ENCODE measurements around the gene NPLOC4. TPM values are rescaled to one million over a fixed set of nuclear protein-coding genes. Genes with fewer than 3 reads are reported as not detected.
"Not testable (repeated sequence)": the region's sequence is repeated elsewhere in the genome, so short reads cannot be mapped to it uniquely, and the experiment has no call there.

The NPLOC4 gene
- total RNA-seq, 1 experiment from 2014 or later, result 32.4 TPM

DNA sequence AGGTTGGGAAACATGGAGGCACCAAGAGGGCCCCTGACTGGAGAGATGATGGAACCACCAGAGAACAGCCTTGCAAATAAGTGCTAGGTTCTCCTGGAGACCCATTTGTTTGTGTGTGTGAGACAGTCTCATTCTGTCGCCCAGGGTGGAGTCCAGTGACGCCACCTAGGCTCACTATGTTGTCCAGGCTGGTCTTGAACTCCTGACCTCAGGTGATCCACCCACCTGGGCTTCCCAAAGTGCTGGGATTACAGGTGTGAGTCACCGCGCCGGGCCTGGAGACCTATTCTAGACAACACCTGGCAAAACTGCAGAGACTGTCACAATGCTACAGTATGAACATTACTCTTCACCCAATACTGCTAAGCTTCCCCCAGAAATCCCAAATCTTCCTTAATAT lies 1.5 kb downstream of the NPLOC4 start:
- H3K79me2 ChIP-seq (ENCODE audit: low read length), result peaks cover 53% of the 10 kb centered on the region
- peak overlapping the region; percentile 100 for H3K4me3 ChIP-seq (ENCODE audit: low read length)

DNA sequence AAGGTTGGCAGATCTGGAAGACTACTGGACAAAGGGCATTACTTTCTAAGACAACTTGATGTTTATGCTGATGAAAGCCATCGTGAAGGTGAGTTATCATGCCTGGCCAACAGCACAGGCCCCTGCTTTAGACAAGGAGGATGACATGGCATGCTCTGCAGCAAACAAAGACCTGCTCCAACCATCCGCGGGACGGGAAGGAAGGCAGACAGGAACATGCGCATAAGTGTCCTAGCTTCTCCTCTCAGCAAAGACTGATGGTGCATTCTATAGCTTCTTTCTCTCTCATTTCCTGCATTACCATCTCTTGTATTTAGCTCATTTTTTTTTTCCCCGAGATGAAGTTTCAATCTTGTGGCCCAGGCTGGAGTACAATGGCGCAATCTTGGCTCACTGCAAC lies 5.4 kb downstream of the NPLOC4 start:
- Histone ChIP-seq H3K27ac (ENCODE audit: low read length) (no peak overlapping the region), H4K20me1 (ENCODE audit: insufficient read depth, low read depth, low read length) (peaks cover 6% of the 10 kb centered on the region; the same call in 1 of the 2 replicates), H3K9me2 (replicated peaks; ENCODE audit: insufficient read depth, low read length) (no peaks in the 10 kb centered on the region), H3K9me3 (ENCODE audit: low read length) (no peaks in the 10 kb centered on the region), H3K36me3 (ENCODE audit: insufficient read depth, low read length) (peaks cover 23% of the 10 kb centered on the region), H3K27me3 (ENCODE audit: low read length) (no peaks in the 10 kb centered on the region), H3K4me1 (ENCODE audit: low read length) (peaks cover 11% of the 10 kb centered on the region), H3K4me2 (ENCODE audit: low read depth, low read length, poor library complexity, severe bottlenecking) (no peak overlapping the region), H3K9ac (ENCODE audit: low read length) (no peak overlapping the region), H2AFZ (ENCODE audit: low read length) (no peak overlapping the region), H3K79me2 (ENCODE audit: low read length) (peaks cover 50% of the 10 kb centered on the region), H3K4me3 (ENCODE audit: low read length) (no peak overlapping the region)
- no peak for DNase-seq

More for the DNA sequence above, 1.5 kb downstream of the NPLOC4 start:
- Histone ChIP-seq H2AFZ (ENCODE audit: low read length) (no peak overlapping the region), H3K27me3 (ENCODE audit: low read length) (no peaks in the 10 kb centered on the region), H3K9me3 (ENCODE audit: low read length) (no peaks in the 10 kb centered on the region), H3K9me2 (replicated peaks; ENCODE audit: insufficient read depth, low read length) (no peaks in the 10 kb centered on the region), H4K20me1 (ENCODE audit: insufficient read depth, low read depth, low read length) (peaks cover 7% of the 10 kb centered on the region; the same call in 1 of the 2 replicates), H3K36me3 (ENCODE audit: insufficient read depth, low read length) (no peaks in the 10 kb centered on the region; the same call in 1 of the 2 replicates), H3K27ac (ENCODE audit: low read length) (no peak overlapping the region), H3K9ac (ENCODE audit: low read length) (peak overlapping the region; percentile 99), H3K4me1 (ENCODE audit: low read length) (peaks cover 15% of the 10 kb centered on the region), H3K4me2 (ENCODE audit: low read depth, low read length, poor library complexity, severe bottlenecking) (peak overlapping the region; percentile 99)
- DNase-seq, result no peak

DNA sequence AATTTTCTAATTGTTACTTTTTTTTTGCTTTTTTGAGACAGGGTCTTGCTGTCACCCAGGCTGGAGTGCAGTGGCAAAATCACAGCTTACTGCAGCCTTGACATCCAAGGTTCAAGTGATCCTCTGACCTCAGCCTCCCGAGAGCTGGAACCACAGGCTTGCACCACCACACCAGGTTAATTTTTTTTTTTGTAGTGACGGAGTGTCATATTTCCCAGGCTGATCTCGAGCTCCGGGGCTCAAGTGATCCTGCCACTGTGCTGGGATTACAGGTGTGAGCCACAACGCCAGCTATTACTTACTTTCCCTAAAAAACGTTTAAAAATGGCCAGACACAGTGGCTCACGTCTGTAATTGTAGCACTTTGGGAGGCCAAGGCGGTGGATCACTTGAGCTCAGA lies 6.6 kb downstream of the NPLOC4 start:
- H3K4me2 ChIP-seq (ENCODE audit: low read depth, low read length, poor library complexity, severe bottlenecking), result no peak overlapping the region
- H3K4me1 ChIP-seq (ENCODE audit: low read length), result peaks cover 2% of the 10 kb centered on the region
- no peaks in the 10 kb centered on the region for H4K20me1 ChIP-seq (ENCODE audit: insufficient read depth, low read depth, low read length)
- peaks cover 41% of the 10 kb centered on the region for H3K79me2 ChIP-seq (ENCODE audit: low read length)
- H2AFZ ChIP-seq (ENCODE audit: low read length), result no peak overlapping the region
- no peak overlapping the region for H3K4me3 ChIP-seq (ENCODE audit: low read length)
- no peak for DNase-seq
- H3K27ac ChIP-seq (ENCODE audit: low read length), result no peak overlapping the region
- no peaks in the 10 kb centered on the region for H3K9me3 ChIP-seq (ENCODE audit: low read length)
- H3K9ac ChIP-seq (ENCODE audit: low read length), result no peak overlapping the region
- peaks cover 32% of the 10 kb centered on the region for H3K36me3 ChIP-seq (ENCODE audit: insufficient read depth, low read length)
- H3K27me3 ChIP-seq (ENCODE audit: low read length), result no peaks in the 10 kb centered on the region
- H3K9me2 ChIP-seq (replicated peaks; ENCODE audit: insufficient read depth, low read length), result no peaks in the 10 kb centered on the region

DNA sequence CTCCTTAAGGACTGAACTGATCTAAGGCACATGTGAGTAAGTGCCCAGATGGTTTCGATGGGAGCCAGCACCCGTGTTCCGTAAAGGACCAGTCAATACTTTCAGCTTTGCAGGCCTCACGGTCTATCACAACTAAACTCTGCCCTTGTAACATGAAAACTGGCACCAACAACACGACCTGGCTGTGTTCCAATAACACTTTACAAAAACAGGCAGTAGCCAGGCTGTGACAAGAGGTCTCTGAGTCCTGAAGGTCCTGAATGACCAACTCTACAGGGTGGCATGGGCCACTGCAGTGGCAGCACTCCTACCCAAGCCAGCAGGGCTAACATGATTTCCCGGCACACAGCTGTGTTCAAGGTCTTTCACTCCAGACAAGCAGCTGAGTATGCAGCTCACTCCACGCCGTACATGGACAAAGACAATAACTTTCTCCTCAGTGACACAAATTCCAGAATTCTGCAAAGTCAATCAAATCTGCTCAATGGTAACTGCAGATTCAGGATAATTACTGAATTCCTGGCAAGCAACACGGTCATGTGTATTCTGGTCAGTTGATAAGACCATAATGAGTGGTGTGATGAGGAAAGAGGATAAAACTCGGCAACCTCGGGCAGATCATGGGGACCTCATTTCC lies 15.3 kb downstream of the NPLOC4 start:
- no peak for DNase-seq

DNA sequence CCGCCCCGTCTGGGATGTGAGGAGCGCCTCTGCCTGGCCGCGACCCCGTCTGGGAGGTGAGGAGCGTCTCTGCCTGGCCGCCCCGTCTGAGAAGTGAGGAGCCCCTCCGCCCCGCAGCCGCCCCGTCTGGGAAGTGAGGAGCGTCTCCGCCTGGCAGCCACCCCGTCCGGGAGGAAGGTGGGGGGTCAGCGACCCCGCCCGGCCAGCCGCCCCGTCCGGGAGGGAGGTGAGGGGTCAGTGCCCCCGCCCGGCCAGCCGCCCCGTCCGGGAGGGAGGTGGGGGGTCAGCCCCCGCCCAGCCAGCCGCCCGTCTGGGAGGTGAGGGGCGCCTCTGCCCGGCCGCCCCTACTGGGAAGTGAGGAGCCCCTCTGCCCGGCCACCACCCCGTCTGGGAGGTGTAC lies 18.6 kb downstream of the NPLOC4 start:
- H3K4me2 ChIP-seq (ENCODE audit: low read depth, low read length, poor library complexity, severe bottlenecking); H3K9ac ChIP-seq (ENCODE audit: low read length); H4K20me1 ChIP-seq (ENCODE audit: insufficient read depth, low read depth, low read length); H3K27ac ChIP-seq (ENCODE audit: low read length); H3K4me3 ChIP-seq (ENCODE audit: low read length); DNase-seq; H2AFZ ChIP-seq (ENCODE audit: low read length); H3K4me1 ChIP-seq (ENCODE audit: low read length); H3K9me3 ChIP-seq (ENCODE audit: low read length); H3K27me3 ChIP-seq (ENCODE audit: low read length); H3K9me2 ChIP-seq (replicated peaks; ENCODE audit: insufficient read depth, low read length): not testable (repeated sequence)
- Histone ChIP-seq H3K36me3 (ENCODE audit: insufficient read depth, low read length) (peaks cover 35% of the 10 kb centered on the region), H3K79me2 (ENCODE audit: low read length) (peaks cover 34% of the 10 kb centered on the region)

More for the DNA sequence above, 15.3 kb downstream of the NPLOC4 start:
- no peak overlapping the region for H3K4me3 ChIP-seq (ENCODE audit: low read length)
- H2AFZ ChIP-seq (ENCODE audit: low read length), result no peak overlapping the region
- no peaks in the 10 kb centered on the region for H3K9me3 ChIP-seq (ENCODE audit: low read length)
- no peak overlapping the region for H3K9ac ChIP-seq (ENCODE audit: low read length)
- H3K27ac ChIP-seq (ENCODE audit: low read length), result no peak overlapping the region
- no peaks in the 10 kb centered on the region for H3K4me1 ChIP-seq (ENCODE audit: low read length)
- H3K79me2 ChIP-seq (ENCODE audit: low read length), result peaks cover 18% of the 10 kb centered on the region
- no peaks in the 10 kb centered on the region for H3K9me2 ChIP-seq (replicated peaks; ENCODE audit: insufficient read depth, low read length)
- no peak overlapping the region for H3K4me2 ChIP-seq (ENCODE audit: low read depth, low read length, poor library complexity, severe bottlenecking)
- no peaks in the 10 kb centered on the region for H4K20me1 ChIP-seq (ENCODE audit: insufficient read depth, low read depth, low read length)
- H3K36me3 ChIP-seq (ENCODE audit: insufficient read depth, low read length), result peaks cover 46% of the 10 kb centered on the region
- H3K27me3 ChIP-seq (ENCODE audit: low read length), result no peaks in the 10 kb centered on the region

DNA sequence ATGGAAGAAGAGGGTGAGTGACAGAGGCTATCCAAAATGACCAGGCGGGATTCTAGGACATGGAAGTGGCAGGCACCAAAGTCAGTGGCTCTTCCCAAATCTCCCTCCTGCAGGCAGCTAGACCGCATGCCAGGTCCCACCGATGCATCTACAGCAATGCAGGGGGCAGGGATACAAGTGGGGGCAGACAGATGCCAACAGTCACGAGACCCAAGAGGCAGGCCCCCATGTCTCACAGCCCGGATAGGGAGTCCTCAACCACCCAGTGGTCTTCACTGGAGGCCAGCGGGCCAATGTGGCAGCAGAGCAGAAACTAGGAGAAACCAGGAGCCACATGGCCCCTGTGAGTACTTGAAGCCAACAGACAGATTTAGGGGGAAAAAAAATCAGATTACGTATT lies 20.0 kb downstream of the NPLOC4 start:
- Histone ChIP-seq H2AFZ (ENCODE audit: low read length) (no peak overlapping the region), H3K9me3 (ENCODE audit: low read length) (no peaks in the 10 kb centered on the region)

DNA sequence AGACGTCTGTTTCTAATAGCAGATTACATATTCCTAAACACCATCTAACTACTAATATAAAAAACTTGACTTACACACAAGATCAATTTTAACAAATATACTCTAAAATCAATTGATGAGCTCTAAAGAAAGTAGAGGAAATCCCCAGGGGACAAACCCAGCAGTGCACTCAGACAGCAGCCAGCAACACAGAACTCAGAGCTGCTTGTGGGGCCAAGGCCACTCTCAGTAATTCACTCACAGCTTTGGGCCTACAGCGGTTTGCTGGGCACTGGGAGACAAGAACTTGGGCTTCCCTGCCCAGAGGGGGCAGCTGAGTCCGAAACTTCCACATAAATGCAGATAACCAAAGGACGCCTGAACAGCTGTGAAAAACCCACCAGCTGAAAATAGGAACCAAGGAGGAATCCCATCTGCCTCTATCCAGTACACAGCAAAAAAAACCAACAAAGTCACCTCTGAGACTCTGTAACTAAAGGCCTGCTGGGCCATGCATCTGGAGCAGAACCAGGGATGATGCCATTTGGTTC lies 21.4 kb downstream of the NPLOC4 start:
- no peaks in the 10 kb centered on the region for H3K9me3 ChIP-seq (ENCODE audit: low read length)
- peaks cover 18% of the 10 kb centered on the region for H3K36me3 ChIP-seq (ENCODE audit: insufficient read depth, low read length)
- H2AFZ ChIP-seq (ENCODE audit: low read length), result no peak overlapping the region
- H3K9ac ChIP-seq (ENCODE audit: low read length), result no peak overlapping the region
- H3K4me1 ChIP-seq (ENCODE audit: low read length), result no peaks in the 10 kb centered on the region
- H3K27ac ChIP-seq (ENCODE audit: low read length), result no peak overlapping the region
- peaks cover 44% of the 10 kb centered on the region for H3K79me2 ChIP-seq (ENCODE audit: low read length)
- no peak for DNase-seq
- no peaks in the 10 kb centered on the region for H3K27me3 ChIP-seq (ENCODE audit: low read length)
- no peak overlapping the region for H3K4me3 ChIP-seq (ENCODE audit: low read length)
- no peak overlapping the region for H3K4me2 ChIP-seq (ENCODE audit: low read depth, low read length, poor library complexity, severe bottlenecking)
- no peaks in the 10 kb centered on the region for H4K20me1 ChIP-seq (ENCODE audit: insufficient read depth, low read depth, low read length)
- no peaks in the 10 kb centered on the region for H3K9me2 ChIP-seq (replicated peaks; ENCODE audit: insufficient read depth, low read length)

More for the DNA sequence above, 20.0 kb downstream of the NPLOC4 start:
- Histone ChIP-seq H3K27ac (ENCODE audit: low read length) (no peak overlapping the region), H3K4me1 (ENCODE audit: low read length) (no peaks in the 10 kb centered on the region), H3K4me2 (ENCODE audit: low read depth, low read length, poor library complexity, severe bottlenecking) (no peak overlapping the region), H4K20me1 (ENCODE audit: insufficient read depth, low read depth, low read length) (no peaks in the 10 kb centered on the region), H3K36me3 (ENCODE audit: insufficient read depth, low read length) (peaks cover 32% of the 10 kb centered on the region), H3K9ac (ENCODE audit: low read length) (no peak overlapping the region), H3K4me3 (ENCODE audit: low read length) (no peak overlapping the region), H3K9me2 (replicated peaks; ENCODE audit: insufficient read depth, low read length) (no peaks in the 10 kb centered on the region), H3K27me3 (ENCODE audit: low read length) (no peaks in the 10 kb centered on the region), H3K79me2 (ENCODE audit: low read length) (peaks cover 48% of the 10 kb centered on the region)
- DNase-seq, result no peak

DNA sequence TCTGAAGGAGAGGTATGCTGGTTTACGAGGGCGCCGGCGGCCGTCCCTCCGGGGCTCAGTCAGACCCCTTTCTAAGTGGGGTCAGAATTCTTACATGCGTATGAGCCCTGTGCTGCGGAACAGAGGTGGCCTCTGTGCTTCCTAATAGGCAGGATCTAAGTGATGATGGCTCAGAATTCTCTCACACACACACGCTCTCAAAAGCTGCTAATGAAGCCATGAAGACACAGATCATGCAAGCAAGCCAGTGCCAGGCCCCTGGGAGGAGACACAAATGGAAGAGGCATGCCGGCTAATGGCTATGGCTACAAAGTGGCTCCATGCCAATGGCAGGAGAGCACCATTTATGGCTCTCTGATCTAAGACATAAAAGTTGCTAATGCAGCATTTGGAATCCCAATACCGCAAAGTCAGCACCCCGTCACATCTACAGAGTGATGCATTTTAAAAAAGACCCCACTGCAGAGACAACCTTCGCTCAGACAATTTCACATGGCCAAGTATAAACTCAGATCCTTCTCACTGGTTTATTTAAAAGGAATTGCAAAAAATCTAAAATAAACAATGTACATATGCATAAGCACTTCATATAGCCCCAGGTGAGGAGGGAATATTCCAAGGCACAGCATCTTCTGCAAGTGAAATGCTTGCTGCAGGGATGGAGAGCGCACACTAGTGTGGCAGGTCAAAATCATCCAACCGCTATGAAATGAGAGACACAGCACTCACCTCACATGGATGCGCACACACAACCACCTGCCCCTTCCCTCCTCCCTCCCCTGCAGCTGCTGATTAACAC lies 24.5 kb downstream of the NPLOC4 start:
- Histone ChIP-seq H3K4me1 (ENCODE audit: low read length) (no peaks in the 10 kb centered on the region), H3K9me2 (replicated peaks; ENCODE audit: insufficient read depth, low read length) (no peaks in the 10 kb centered on the region), H3K79me2 (ENCODE audit: low read length) (peaks cover 52% of the 10 kb centered on the region), H3K9me3 (ENCODE audit: low read length) (no peaks in the 10 kb centered on the region), H3K27me3 (ENCODE audit: low read length) (no peaks in the 10 kb centered on the region), H3K4me2 (ENCODE audit: low read depth, low read length, poor library complexity, severe bottlenecking) (no peak overlapping the region), H4K20me1 (ENCODE audit: insufficient read depth, low read depth, low read length) (no peaks in the 10 kb centered on the region), H3K4me3 (ENCODE audit: low read length) (no peak overlapping the region), H3K27ac (ENCODE audit: low read length) (no peak overlapping the region), H2AFZ (ENCODE audit: low read length) (no peak overlapping the region), H3K9ac (ENCODE audit: low read length) (no peak overlapping the region), H3K36me3 (ENCODE audit: insufficient read depth, low read length) (peaks cover 23% of the 10 kb centered on the region)
- DNase-seq, result no peak
